Endodermal cell (in vitro differentiated cells): ENCODE data around the gene OTUD6A. TPM values are rescaled to one million over a fixed set of nuclear protein-coding genes. Genes with fewer than 3 reads are reported as not detected.

ENCODE experiments used
- DNase-seq: peaks from one replicate; pipeline ENCODE4 v3.0.0-alpha.2; 2017
- H3K27ac ChIP-seq: 2 replicates; pipeline ENCODE4 v1.5.1; 2013; ENCODE audit warnings: mild to moderate bottlenecking, low read depth, low read length, moderate library complexity
- H3K27me3 ChIP-seq: 2 replicates; pipeline ENCODE4 v1.6.1; 2013; ENCODE audit warnings: mild to moderate bottlenecking, low read length, moderate library complexity; ENCODE audit not compliant: insufficient read depth, control insufficient read depth, poor library complexity, severe bottlenecking
- H3K36me3 ChIP-seq: 2 replicates; pipeline ENCODE4 v1.7.0; 2013; ENCODE audit warnings: mild to moderate bottlenecking, low read length, moderate library complexity; ENCODE audit not compliant: control insufficient read depth, insufficient read depth
- H3K4me1 ChIP-seq: one replicate; pipeline ENCODE4 v1.7.0; 2013; ENCODE audit warnings: low read length; ENCODE audit not compliant: control insufficient read depth, insufficient read depth
- H3K4me3 ChIP-seq: 2 replicates; pipeline ENCODE4 v1.5.1; 2013; ENCODE audit warnings: mild to moderate bottlenecking, low read length, moderate library complexity
- H3K9ac ChIP-seq: 2 replicates; pipeline ENCODE4 v1.6.1; 2013; ENCODE audit warnings: mild to moderate bottlenecking, low read length, moderate library complexity; ENCODE audit not compliant: poor library complexity, severe bottlenecking; ENCODE audit errors: extremely low read depth
- H3K9me3 ChIP-seq: 2 replicates; pipeline ENCODE4 v1.6.1; 2013; ENCODE audit warnings: mild to moderate bottlenecking, low read length, moderate library complexity; ENCODE audit not compliant: control insufficient read depth
- H3K27ac Mint-ChIP-seq: 2 replicates; pipeline ENCODE4 v1.8.0; 2020; ENCODE audit warnings: mixed read lengths
- H3K27me3 Mint-ChIP-seq: 2 replicates; pipeline ENCODE4 v1.8.0; 2021; ENCODE audit warnings: mild to moderate bottlenecking, mixed read lengths; ENCODE audit not compliant: insufficient read depth
- H3K36me3 Mint-ChIP-seq: 2 replicates; pipeline ENCODE4 v1.8.0; 2020; ENCODE audit warnings: low read depth, mixed read lengths
- H3K4me1 Mint-ChIP-seq: 2 replicates; pipeline ENCODE4 v1.8.0; 2020; ENCODE audit warnings: mixed read lengths
- H3K4me3 Mint-ChIP-seq: 2 replicates; pipeline ENCODE4 v1.8.0; 2020; ENCODE audit warnings: mild to moderate bottlenecking, moderate library complexity, mixed read lengths
- H3K9me3 Mint-ChIP-seq: 2 replicates; pipeline ENCODE4 v1.8.0; 2020; ENCODE audit warnings: mild to moderate bottlenecking, mixed read lengths
- WGBS, 2 experiments: methylation state at CpG; one replicate each; pipeline versions ENCODE4 v1.1.5 to v1.1.7; 2013; ENCODE audit warnings: missing lambda C conversion rate in 2 of 2, mixed read lengths in 1 of 2; ENCODE audit not compliant: insufficient coverage in 1 of 2, insufficient read length in 1 of 2; 5-methylcytosine and 5-hydroxymethylcytosine counted together
- total RNA-seq, 2 donors: library from RNA; stranded (reverse); fragmentation: NEBNext Ultra II Directional in 1 of 2; extraction: Animal tissue kit (Norgen Biotek cat#: 25700) in 1 of 2; gene quantifications; 2 replicates in 1 of 2; 3 replicates in 1 of 2; pipeline ENCODE4 v1.2.1, GENCODE V29; 2021
- TF ChIP-seq, protein P1 (sequence below): fragments of 200-600 bp; sonication (generic); conservative IDR thresholded peaks from 2 replicates; pipeline ENCODE4 v1.5.0; 2021; ENCODE audit warnings: antibody characterized with exemption, mild to moderate bottlenecking

The OTUD6A gene
- total RNA-seq, 2 donors from 2014 or later, result 0.53 TPM; not detected in 1

- H3K27me3 Mint-ChIP-seq, result no peaks in the 10 kb centered on the region
- H3K4me3 Mint-ChIP-seq, result no peak overlapping the region
- Histone ChIP-seq H3K4me1 (no peaks in the 10 kb centered on the region), H3K36me3 (no peaks in the 10 kb centered on the region), H3K27ac (no peak overlapping the region), H3K27me3 (no peaks in the 10 kb centered on the region), H3K9ac (no peak overlapping the region), H3K4me3 (no peak overlapping the region), H3K9me3 (no peaks in the 10 kb centered on the region)
- peaks cover 57% of the 10 kb centered on the region for H3K9me3 Mint-ChIP-seq
- H3K36me3 Mint-ChIP-seq, result no peaks in the 10 kb centered on the region
- no peaks in the 10 kb centered on the region for H3K4me1 Mint-ChIP-seq
- DNase-seq, result no peak
- 90 to 96% methylated on average over 2 to 5 of the region's 5 CpGs for WGBS, 2 experiments
- TF ChIP-seq, protein P1, sequence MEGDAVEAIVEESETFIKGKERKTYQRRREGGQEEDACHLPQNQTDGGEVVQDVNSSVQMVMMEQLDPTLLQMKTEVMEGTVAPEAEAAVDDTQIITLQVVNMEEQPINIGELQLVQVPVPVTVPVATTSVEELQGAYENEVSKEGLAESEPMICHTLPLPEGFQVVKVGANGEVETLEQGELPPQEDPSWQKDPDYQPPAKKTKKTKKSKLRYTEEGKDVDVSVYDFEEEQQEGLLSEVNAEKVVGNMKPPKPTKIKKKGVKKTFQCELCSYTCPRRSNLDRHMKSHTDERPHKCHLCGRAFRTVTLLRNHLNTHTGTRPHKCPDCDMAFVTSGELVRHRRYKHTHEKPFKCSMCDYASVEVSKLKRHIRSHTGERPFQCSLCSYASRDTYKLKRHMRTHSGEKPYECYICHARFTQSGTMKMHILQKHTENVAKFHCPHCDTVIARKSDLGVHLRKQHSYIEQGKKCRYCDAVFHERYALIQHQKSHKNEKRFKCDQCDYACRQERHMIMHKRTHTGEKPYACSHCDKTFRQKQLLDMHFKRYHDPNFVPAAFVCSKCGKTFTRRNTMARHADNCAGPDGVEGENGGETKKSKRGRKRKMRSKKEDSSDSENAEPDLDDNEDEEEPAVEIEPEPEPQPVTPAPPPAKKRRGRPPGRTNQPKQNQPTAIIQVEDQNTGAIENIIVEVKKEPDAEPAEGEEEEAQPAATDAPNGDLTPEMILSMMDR, result no peak
- H3K27ac Mint-ChIP-seq, result no peak overlapping the region
Measured at GRCh38 chrX:70054391-70054790, 7.9 kb upstream of the OTUD6A start.

GRCh38 chrX:70062961-70063550 lies 799 bp downstream of the OTUD6A start:
- Histone ChIP-seq H3K36me3 (no peaks in the 10 kb centered on the region), H3K9me3 (no peaks in the 10 kb centered on the region), H3K4me1 (no peaks in the 10 kb centered on the region), H3K27me3 (no peaks in the 10 kb centered on the region), H3K9ac (no peak overlapping the region), H3K4me3 (no peak overlapping the region), H3K27ac (no peak overlapping the region)
- Mint-ChIP-seq H3K27ac (no peak overlapping the region), H3K27me3 (peaks cover 26% of the 10 kb centered on the region), H3K36me3 (no peaks in the 10 kb centered on the region), H3K9me3 (peaks cover 82% of the 10 kb centered on the region), H3K4me1 (peaks cover 9% of the 10 kb centered on the region), H3K4me3 (no peak overlapping the region)
- TF ChIP-seq, protein P1, result no peak
- 96 to 97% methylated on average over 14 to 52 of the region's 52 CpGs for WGBS, 2 experiments
- DNase-seq, result no peak

DNA sequence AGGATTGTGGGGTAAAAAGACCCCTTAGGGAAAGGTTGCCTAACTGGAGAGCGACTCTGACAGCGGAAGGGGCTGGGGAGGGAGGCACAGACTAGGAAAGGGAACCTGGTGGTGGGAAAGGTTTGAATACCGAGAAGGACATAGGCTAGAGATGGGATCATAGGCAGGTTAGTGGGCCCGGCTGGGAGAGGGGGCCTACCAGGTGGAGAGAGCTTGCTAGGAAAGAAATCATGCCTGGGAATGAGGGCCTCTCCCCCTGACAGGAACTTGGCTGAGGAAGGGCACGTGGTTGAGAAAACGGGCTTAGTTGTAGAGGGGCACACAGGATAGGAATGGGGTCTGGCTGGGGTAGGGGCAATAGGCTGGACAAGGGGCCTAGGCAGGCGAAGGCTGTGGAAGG lies 4.4 kb downstream of the OTUD6A start:
- H3K27ac Mint-ChIP-seq, result no peak overlapping the region
- Histone ChIP-seq H3K4me3 (no peak overlapping the region), H3K4me1 (no peaks in the 10 kb centered on the region), H3K9ac (no peak overlapping the region), H3K27ac (no peak overlapping the region), H3K27me3 (no peaks in the 10 kb centered on the region), H3K36me3 (no peaks in the 10 kb centered on the region), H3K9me3 (no peaks in the 10 kb centered on the region)
- peaks cover 15% of the 10 kb centered on the region for H3K4me1 Mint-ChIP-seq
- no peak for DNase-seq
- 97 to 100% methylated on average over 2 to 7 of the region's 7 CpGs for WGBS, 2 experiments
- TF ChIP-seq, protein P1, result no peak
- H3K4me3 Mint-ChIP-seq, result no peak overlapping the region
- peaks cover 67% of the 10 kb centered on the region for H3K9me3 Mint-ChIP-seq
- H3K36me3 Mint-ChIP-seq, result no peaks in the 10 kb centered on the region
- peaks cover 27% of the 10 kb centered on the region for H3K27me3 Mint-ChIP-seq
